HG03575 (cell line): ENCODE measurements around the gene POU3F2.

Experiments used
- ATAC-seq: cut with Tn5 transposase; IDR thresholded peaks from one replicate; pipeline ENCODE4 v1.9.1; 2021; ENCODE audit not compliant: unreplicated experiment, insufficient number of reproducible peaks, low FRiP score; ENCODE audit errors: extremely low read depth

Gene POU3F2

GRCh38 chr6:98841621-98842341 is 7.4 kb downstream of the POU3F2 start:
- no peak for ATAC-seq

DNA sequence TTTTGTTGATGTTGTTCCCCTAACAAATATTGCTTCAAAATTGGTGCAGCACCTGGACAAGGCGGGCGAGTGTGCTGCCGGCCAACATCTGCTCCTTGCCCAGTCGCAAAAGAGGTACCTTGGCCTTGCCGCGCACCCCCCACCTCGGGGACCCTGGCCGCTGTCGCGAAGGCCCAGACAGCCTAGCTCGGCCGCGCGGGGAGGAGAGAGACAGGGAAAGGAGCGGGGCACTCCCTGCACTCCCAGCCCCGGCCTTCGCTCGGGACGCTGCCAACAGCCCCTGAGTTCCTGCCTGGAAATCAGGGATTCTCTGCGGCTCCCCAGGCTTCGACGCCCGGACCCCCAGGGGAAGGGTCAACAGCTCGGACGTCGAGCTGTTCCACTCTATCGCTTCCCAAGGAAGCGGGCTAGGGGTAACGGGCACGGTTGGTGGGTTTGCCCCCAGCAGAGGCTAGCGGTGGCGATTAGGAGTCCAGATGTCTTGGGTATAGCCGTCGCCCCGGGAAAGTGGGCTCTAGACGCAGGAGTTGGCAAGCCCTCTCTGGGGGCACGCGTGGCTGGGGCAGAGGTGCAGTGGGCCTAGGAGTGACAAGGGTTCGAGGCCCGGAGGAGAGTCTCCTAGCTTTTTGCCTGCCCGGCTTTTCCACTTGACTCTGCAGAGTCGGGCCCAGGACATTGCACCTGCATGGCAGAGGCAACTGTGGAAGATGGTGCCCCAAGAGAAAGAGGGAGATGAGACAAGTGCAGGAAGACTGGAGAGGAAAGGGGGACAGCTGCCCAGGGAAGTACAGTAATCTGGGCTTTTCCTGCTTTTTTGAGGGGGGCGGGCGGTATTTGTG is 8.2 kb downstream of the POU3F2 start:
- no peak for ATAC-seq

GRCh38 chr6:98843271-98844243 is 9.2 kb downstream of the POU3F2 start:
- no peak for ATAC-seq

GRCh38 chr6:98844244-98845210 is 10.2 kb downstream of the POU3F2 start:
- ATAC-seq = no peak

GRCh38 chr6:98845211-98846020 is 11.0 kb downstream of the POU3F2 start:
- no peak for ATAC-seq

GRCh38 chr6:98846021-98846380 is 11.6 kb downstream of the POU3F2 start:
- no peak for ATAC-seq

GRCh38 chr6:98847416-98847778 is 13.0 kb downstream of the POU3F2 start:
- no peak for ATAC-seq

DNA sequence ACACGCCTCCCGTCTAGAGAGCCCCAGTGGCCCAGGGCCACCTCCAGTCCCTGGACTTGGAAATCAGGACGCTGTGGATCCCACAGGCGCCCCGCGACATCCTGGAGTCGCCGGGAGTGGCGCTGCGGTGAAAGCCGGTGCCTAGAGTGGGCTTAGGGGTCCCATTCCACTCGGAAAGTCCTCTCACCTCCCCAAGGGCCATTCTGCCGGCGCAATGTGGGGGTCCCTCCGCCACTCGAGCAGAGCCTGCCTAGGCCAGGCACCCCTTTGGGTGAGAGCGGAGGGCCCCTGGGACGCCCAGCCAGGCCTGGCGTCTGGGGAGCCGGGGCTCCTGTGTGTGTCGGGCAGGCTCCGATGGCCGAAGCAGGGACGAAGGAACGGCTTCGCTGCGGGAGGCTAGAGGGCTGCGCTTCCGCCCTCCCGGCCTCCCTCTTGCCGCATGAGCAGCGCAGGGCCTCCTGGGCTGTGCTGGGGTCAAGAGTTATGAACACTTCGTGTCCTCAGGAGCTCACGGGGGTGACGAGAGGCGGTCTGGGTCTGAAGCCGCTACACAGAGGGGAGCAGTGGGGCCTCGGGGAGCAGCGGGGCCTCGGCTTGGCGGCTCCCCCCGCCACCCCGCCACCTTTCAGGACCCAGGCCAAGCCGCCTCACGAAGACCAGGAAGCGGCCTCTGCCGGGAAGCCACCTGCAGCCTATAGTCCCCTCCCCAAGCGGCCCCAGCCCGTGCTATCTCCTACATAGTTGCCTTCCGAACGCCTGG is 13.6 kb downstream of the POU3F2 start:
- no peak for ATAC-seq

DNA sequence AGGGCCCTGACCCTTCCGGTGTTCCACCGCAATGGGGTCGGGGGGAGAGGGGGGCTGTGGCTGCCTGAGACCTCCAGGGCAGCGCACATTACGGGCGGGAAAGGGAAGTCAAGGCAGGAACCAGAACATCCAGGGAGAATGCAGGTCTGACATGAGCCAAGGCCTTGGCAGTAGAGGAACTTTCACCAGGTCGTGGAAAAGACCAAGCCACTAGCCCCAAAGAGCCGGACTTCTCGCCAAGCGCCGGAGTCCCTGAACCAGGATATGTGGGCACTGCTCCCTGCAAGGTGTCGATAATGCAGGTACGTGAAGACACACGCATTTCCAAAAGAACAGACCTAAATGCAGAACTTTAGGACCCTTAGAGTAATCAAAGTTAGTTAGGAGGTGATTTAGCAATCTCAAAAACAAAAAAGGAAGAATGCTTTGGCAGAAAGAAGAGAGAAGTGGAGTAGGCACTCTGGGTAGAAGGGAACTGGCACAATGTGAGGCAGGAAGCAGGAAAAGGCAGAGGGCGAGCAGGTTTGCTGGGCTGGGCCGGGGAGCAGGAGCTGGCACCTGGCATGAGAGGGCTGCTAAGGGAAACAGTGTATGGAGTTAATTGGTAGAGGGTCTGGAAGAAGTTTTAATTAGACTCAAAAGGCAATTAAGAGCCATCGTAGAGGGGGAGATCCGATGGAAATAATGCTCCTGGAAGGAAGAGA is 14.3 kb downstream of the POU3F2 start:
- ATAC-seq = no peak

- no peak for ATAC-seq
These were observed 30.1 kb downstream of the POU3F2 start for GRCh38 chr6:98864497-98864896.

DNA sequence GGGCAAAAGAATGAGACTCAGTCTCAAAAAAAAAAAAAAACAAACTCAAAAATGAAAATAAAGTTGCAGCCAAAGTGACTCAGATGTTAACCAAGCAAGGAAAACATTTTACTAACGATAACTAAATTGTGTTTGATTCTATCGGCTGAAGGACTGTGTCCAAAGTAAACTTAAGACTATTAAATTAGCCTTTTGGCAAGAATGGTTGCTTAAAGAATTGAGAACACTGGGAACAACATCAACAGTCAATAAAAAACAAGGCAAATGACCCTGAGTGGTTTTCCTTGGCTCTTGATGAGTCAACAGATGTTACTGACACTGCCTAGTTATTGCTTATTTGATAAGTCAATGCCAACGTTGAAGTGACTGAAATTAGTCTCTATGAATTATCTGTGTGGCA is 36.7 kb downstream of the POU3F2 start:
- ATAC-seq = no peak

GRCh38 chr6:98871821-98872220 is 37.4 kb downstream of the POU3F2 start:
- no peak for ATAC-seq

DNA sequence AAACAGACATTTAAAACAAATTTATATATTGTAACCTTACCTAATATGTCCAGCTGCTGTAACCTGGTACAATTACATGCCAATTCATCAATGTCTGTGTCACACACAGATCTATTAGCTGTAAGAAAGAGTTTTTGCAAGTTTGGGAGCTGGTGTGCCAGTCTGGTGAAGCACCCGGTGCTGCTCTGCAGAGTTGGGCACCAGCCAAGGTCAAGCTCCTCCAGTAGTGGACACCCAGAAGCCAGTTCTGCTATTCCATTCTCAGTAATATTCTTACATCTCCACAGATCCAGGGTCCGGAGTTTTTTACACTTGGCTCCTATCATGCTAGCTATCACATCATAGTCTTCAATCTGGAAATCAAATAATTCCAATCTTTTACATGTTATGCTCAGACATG is 41.0 kb downstream of the POU3F2 start:
- no peak for ATAC-seq

- no peak for ATAC-seq
These were observed 42.9 kb downstream of the POU3F2 start for GRCh38 chr6:98877250-98877649.

- ATAC-seq = peak; percentile 73
These were observed 46.1 kb downstream of the POU3F2 start for GRCh38 chr6:98880486-98880885.

DNA sequence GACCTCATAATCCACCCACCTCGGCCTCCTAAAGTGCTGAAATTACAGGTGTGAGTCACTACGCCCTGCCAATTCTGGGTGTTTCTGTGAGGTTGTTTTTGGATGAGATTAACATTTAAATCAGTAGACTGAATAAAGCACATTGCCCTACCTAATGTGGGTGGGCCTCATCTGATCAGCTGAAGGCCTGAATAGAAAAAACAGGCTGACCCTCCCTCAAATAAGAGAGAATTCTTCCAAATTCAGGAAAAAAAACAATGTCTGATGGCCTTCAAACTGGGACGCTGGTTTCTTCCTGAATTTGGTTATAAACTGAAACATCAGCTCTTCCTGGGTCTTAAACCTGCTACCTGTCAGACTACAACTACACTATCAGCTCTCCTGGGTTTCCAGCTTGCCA is 51.0 kb downstream of the POU3F2 start:
- no peak for ATAC-seq
